ENCODE measurements around the gene RANBP2. TPM values are rescaled to one million over a fixed set of nuclear protein-coding genes. Genes with fewer than 3 reads are reported as not detected.
A peak's percentile ranks its signal among the peaks of the same experiment; 100 is the strongest.

RANBP2 gene
- total RNA-seq, 2 experiments from 2014 or later, result 42.2 to 42.4 TPM

- DNase-seq, result no peak
- H3K36me3 Mint-ChIP-seq (ENCODE audit: low read depth), result peaks cover 22% of the 10 kb centered on the region
- CTCF ChIA-PET, result no interaction called here
Measured at GRCh38 chr2:108824316-108825070, 105.2 kb downstream of the RANBP2 start.

GRCh38 chr2:108825254-108825653 lies 106.0 kb downstream of the RANBP2 start:
- Mint-ChIP-seq H3K27me3 (ENCODE audit: low read depth) (no peaks in the 10 kb centered on the region), H3K9me3 (ENCODE audit: insufficient read depth) (peaks cover 2% of the 10 kb centered on the region), H3K4me3 (no peak overlapping the region), H3K4me1 (ENCODE audit: low read depth) (no peaks in the 10 kb centered on the region), H3K27ac (no peak overlapping the region), H3K36me3 (ENCODE audit: low read depth) (peaks cover 15% of the 10 kb centered on the region)
- ChIA-PET CTCF (no interaction called here), POLR2A (no interaction called here)
- DNase-seq (no peak), ATAC-seq (no peak)

More at GRCh38 chr2:108824316-108825070, 105.2 kb downstream of the RANBP2 start:
- ATAC-seq, result no peak
- Mint-ChIP-seq H3K4me3 (no peak overlapping the region), H3K4me1 (ENCODE audit: low read depth) (no peaks in the 10 kb centered on the region), H3K27me3 (ENCODE audit: low read depth) (no peaks in the 10 kb centered on the region), H3K9me3 (ENCODE audit: insufficient read depth) (peaks cover 3% of the 10 kb centered on the region), H3K27ac (no peak overlapping the region)
- POLR2A ChIA-PET, result interaction anchor here (0.7 kb wide), 1 partner anchor 376 kb away, joined by 3 read pairs; no protein-coding TSS in a partner anchor

GRCh38 chr2:108825736-108826135 lies 106.5 kb downstream of the RANBP2 start:
- peaks cover 12% of the 10 kb centered on the region for H3K36me3 Mint-ChIP-seq (ENCODE audit: low read depth)
- no peaks in the 10 kb centered on the region for H3K9me3 Mint-ChIP-seq (ENCODE audit: insufficient read depth)
- no peaks in the 10 kb centered on the region for H3K27me3 Mint-ChIP-seq (ENCODE audit: low read depth)
- no peak overlapping the region for H3K4me3 Mint-ChIP-seq
- POLR2A ChIA-PET, result no interaction called here
- ATAC-seq (no peak), DNase-seq (no peak)
- no peaks in the 10 kb centered on the region for H3K4me1 Mint-ChIP-seq (ENCODE audit: low read depth)
- H3K27ac Mint-ChIP-seq, result no peak overlapping the region
- CTCF ChIA-PET, result no interaction called here

- no peaks in the 10 kb centered on the region for H3K9me3 Mint-ChIP-seq (ENCODE audit: insufficient read depth)
- peaks cover 17% of the 10 kb centered on the region for H3K36me3 Mint-ChIP-seq (ENCODE audit: low read depth)
- CTCF ChIA-PET, result no interaction called here
- H3K4me3 Mint-ChIP-seq, result no peak overlapping the region
- peaks cover 11% of the 10 kb centered on the region for H3K4me1 Mint-ChIP-seq (ENCODE audit: low read depth)
- no peaks in the 10 kb centered on the region for H3K27me3 Mint-ChIP-seq (ENCODE audit: low read depth)
- POLR2A ChIA-PET, result no interaction called here
- no peak overlapping the region for H3K27ac Mint-ChIP-seq
- ATAC-seq (no peak), DNase-seq (no peak)
Measured at GRCh38 chr2:108829578-108830310, 110.5 kb downstream of the RANBP2 start.

- peaks cover 10% of the 10 kb centered on the region for H3K36me3 Mint-ChIP-seq (ENCODE audit: low read depth)
- peaks cover 9% of the 10 kb centered on the region for H3K9me3 Mint-ChIP-seq (ENCODE audit: insufficient read depth)
- no peak overlapping the region for H3K4me3 Mint-ChIP-seq
- peaks cover 11% of the 10 kb centered on the region for H3K4me1 Mint-ChIP-seq (ENCODE audit: low read depth)
- ATAC-seq, result peak; percentile 19
- peak overlapping the region; percentile 65 for H3K27ac Mint-ChIP-seq
- no peak for DNase-seq
- ChIA-PET POLR2A (no interaction called here), CTCF (interaction anchor here (0.7 kb wide), 1 partner anchor 11 kb away, joined by 3 read pairs; no protein-coding TSS in a partner anchor)
- H3K27me3 Mint-ChIP-seq (ENCODE audit: low read depth), result no peaks in the 10 kb centered on the region
Measured at GRCh38 chr2:108833219-108833618, 113.9 kb downstream of the RANBP2 start.

GRCh38 chr2:108834620-108835019 lies 115.3 kb downstream of the RANBP2 start:
- CTCF ChIA-PET, result interaction anchor here (1.0 kb wide), 1 partner anchor 19 kb away, joined by 4 read pairs; no protein-coding TSS in a partner anchor
- H3K4me1 Mint-ChIP-seq (ENCODE audit: low read depth), result peaks cover 11% of the 10 kb centered on the region
- no peak for DNase-seq
- no peaks in the 10 kb centered on the region for H3K27me3 Mint-ChIP-seq (ENCODE audit: low read depth)
- H3K9me3 Mint-ChIP-seq (ENCODE audit: insufficient read depth), result peaks cover 16% of the 10 kb centered on the region
- H3K36me3 Mint-ChIP-seq (ENCODE audit: low read depth), result peaks cover 11% of the 10 kb centered on the region
- no peak for ATAC-seq
- no peak overlapping the region for H3K27ac Mint-ChIP-seq
- H3K4me3 Mint-ChIP-seq, result no peak overlapping the region
- POLR2A ChIA-PET, result no interaction called here

- no peak overlapping the region for H3K4me3 Mint-ChIP-seq
- peaks cover 13% of the 10 kb centered on the region for H3K36me3 Mint-ChIP-seq (ENCODE audit: low read depth)
- peaks cover 11% of the 10 kb centered on the region for H3K4me1 Mint-ChIP-seq (ENCODE audit: low read depth)
- DNase-seq (no peak), ATAC-seq (no peak)
- H3K27me3 Mint-ChIP-seq (ENCODE audit: low read depth), result no peaks in the 10 kb centered on the region
- POLR2A ChIA-PET, result no interaction called here
- H3K9me3 Mint-ChIP-seq (ENCODE audit: insufficient read depth), result peaks cover 21% of the 10 kb centered on the region
- no peak overlapping the region for H3K27ac Mint-ChIP-seq
- CTCF ChIA-PET, result interaction anchor here (1.0 kb wide), 1 partner anchor 19 kb away, joined by 4 read pairs; no protein-coding TSS in a partner anchor
Measured at GRCh38 chr2:108835040-108835439, 115.8 kb downstream of the RANBP2 start.

Other genes with a start within 250 kb of the RANBP2 start
- gene LIMS1, start 185.0 kb upstream of the RANBP2 start, total RNA-seq, result 10 to 100 TPM; 36.4 to 41.1 TPM
- gene CCDC138, start 67.3 kb downstream of the RANBP2 start, total RNA-seq, result 10 to 100 TPM in 1 of 2 experiments, 1 to 10 TPM in 1; 8.1 to 10.5 TPM